Thoracic aorta (tissue), 2 donors: Measurements from ENCODE around the gene DTYMK. TPM values are rescaled to one million over a fixed set of nuclear protein-coding genes. Genes with fewer than 3 reads are reported as not detected.

ENCODE experiments used
- ATAC-seq: fragments of 150-250 bp; one replicate; pipeline ENCODE4 v1.8.0; 2017; ENCODE audit warnings: low read depth; ENCODE audit not compliant: insufficient number of reproducible peaks, low FRiP score
- DNase-seq: peaks from one replicate; pipeline ENCODE4 v3.0.0-alpha.2; 2020; ENCODE audit warnings: low spot score
- H3K27ac ChIP-seq, 2 donors: fragments of 200-600 bp; sonication (generic); 1 replicate in 1 of 2; 2 replicates in 1 of 2; pipeline ENCODE4 v1.5.1; 2016; ENCODE audit warnings: mild to moderate bottlenecking in 2 of 2, moderate library complexity in 2 of 2
- H3K27me3 ChIP-seq: fragments of 200-600 bp; sonication (generic); replicated peaks from 2 replicates; pipeline ENCODE4 v1.6.0; 2016; ENCODE audit warnings: mild to moderate bottlenecking; ENCODE audit not compliant: insufficient read depth
- H3K36me3 ChIP-seq: fragments of 200-600 bp; sonication (generic); one replicate; pipeline ENCODE4 v1.5.1; 2016
- H3K4me1 ChIP-seq, 2 donors: fragments of 200-600 bp; sonication (generic); 1 replicate in 1 of 2; 2 replicates in 1 of 2; pipeline versions ENCODE4 v1.5.1 to v1.6.0; 2016; ENCODE audit warnings: low read depth in 2 of 2, mild to moderate bottlenecking in 1 of 2; ENCODE audit not compliant: control insufficient read depth in 1 of 2
- H3K4me3 ChIP-seq: fragments of 200-600 bp; sonication (generic); 2 replicates; pipeline ENCODE4 v1.5.1; 2016; ENCODE audit warnings: mild to moderate bottlenecking
- H3K9me3 ChIP-seq: fragments of 200-600 bp; sonication (generic); 2 replicates; pipeline ENCODE4 v1.5.1; 2016
- total RNA-seq, 2 donors: library from RNA; depleted of rRNA; stranded (reverse); fragments of >200 nt; gene quantifications; one replicate each; pipeline versions ENCODE4 v1.1.0 to v1.2.3, GENCODE V29; 2016
- TF ChIP-seq, protein P1 (sequence below): fragments of 200-600 bp; sonication (generic); IDR thresholded peaks from one replicate; pipeline ENCODE4 v1.5.1; 2019; ENCODE audit warnings: antibody characterized with exemption

The DTYMK gene
- total RNA-seq, 2 donors from 2014 or later = 6.2 to 6.4 TPM

- ATAC-seq (no peak), DNase-seq (no peak)
- Histone ChIP-seq H3K27ac (no peak overlapping the region), H3K27me3 (no peaks in the 10 kb centered on the region), H3K36me3 (peaks cover 37% of the 10 kb centered on the region), H3K9me3 (no peaks in the 10 kb centered on the region), H3K4me1 (peaks cover 2 to 12% of the 10 kb centered on the region in 2 donors), H3K4me3 (no peak overlapping the region)
- TF ChIP-seq, protein P1, sequence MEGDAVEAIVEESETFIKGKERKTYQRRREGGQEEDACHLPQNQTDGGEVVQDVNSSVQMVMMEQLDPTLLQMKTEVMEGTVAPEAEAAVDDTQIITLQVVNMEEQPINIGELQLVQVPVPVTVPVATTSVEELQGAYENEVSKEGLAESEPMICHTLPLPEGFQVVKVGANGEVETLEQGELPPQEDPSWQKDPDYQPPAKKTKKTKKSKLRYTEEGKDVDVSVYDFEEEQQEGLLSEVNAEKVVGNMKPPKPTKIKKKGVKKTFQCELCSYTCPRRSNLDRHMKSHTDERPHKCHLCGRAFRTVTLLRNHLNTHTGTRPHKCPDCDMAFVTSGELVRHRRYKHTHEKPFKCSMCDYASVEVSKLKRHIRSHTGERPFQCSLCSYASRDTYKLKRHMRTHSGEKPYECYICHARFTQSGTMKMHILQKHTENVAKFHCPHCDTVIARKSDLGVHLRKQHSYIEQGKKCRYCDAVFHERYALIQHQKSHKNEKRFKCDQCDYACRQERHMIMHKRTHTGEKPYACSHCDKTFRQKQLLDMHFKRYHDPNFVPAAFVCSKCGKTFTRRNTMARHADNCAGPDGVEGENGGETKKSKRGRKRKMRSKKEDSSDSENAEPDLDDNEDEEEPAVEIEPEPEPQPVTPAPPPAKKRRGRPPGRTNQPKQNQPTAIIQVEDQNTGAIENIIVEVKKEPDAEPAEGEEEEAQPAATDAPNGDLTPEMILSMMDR = no peak
These were observed 9.9 kb downstream of the DTYMK start for GRCh38 chr2:241676665-241677064.

DNA sequence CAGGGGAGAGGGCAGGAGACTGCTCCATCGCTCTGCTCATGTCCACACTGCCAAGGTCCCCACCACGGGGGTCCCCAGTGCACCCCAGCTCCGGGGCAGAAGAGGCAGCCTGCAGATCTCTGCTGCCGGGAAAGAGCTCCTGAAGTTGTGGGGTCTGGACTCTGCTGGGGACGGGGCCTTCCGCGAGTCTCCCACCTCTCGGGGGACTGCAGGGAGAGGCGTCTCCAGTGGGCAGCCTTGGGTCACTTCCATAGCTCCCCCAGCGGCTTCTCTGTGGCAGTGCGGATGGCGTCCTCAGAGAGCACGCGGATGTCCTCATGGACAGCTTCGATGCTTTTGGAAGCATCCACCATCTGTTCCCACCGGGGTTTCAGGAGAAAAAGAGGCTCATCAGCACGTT, 10.7 kb downstream of the DTYMK start:
- H3K4me1 ChIP-seq = peaks cover 2 to 12% of the 10 kb centered on the region in 2 donors
- TF ChIP-seq, protein P1 = no peak
- ATAC-seq (no peak), DNase-seq (no peak)
- peaks cover 37% of the 10 kb centered on the region for H3K36me3 ChIP-seq
- no peaks in the 10 kb centered on the region for H3K27me3 ChIP-seq
- no peak overlapping the region for H3K4me3 ChIP-seq
- no peak overlapping the region for H3K27ac ChIP-seq
- no peaks in the 10 kb centered on the region for H3K9me3 ChIP-seq

DNA sequence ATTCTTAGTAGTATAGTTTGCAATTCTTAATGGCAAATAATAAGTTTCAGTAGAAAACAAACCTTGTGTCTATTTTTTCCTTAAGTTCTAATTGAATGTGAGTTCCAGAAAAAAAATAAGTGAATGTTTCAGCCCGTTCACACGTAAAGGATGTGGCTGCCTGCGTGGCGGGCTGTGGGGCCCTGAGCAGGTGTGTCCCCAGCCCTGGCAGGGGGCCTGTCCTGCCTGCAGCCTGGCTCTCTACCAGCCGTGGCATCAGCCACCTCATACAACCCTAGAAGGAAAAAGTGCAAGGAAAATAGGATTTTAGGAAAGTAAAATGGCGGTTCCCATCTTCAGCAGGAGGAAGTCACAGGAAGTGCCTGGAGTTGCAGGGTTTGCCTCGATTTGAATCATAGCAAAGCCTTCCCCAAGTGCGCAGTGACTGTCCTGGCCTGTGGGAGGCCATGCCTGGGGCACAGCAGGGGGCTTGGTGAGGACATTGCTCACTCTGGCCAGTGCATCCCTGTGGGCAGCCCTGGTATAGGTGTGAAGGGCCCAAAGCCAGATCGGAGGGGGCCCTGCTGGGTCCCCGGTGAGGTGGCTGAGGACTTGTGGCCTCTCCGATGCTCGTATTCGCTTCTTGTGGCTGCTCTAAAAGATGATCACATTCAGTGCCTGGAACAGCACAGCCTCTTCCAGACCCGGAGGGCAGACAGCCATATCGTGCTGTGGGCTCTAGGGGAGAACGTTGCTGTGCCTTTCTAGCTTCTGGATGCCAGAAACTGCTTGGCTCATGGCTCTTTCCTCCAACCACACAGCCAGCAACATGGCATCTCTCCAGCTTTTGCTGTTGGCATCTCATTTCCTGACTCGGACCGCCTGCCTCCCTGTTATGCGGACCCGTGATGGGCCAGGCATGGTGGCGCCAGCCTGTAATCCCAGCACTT, 12.6 kb downstream of the DTYMK start:
- H3K4me3 ChIP-seq = no peak overlapping the region
- ATAC-seq = no peak
- peak overlapping the region; percentile 6 to 57 for H3K27ac ChIP-seq
- H3K9me3 ChIP-seq = no peaks in the 10 kb centered on the region
- peaks cover 2 to 12% of the 10 kb centered on the region in 2 donors for H3K4me1 ChIP-seq
- no peak for DNase-seq
- peaks cover 42% of the 10 kb centered on the region for H3K36me3 ChIP-seq
- TF ChIP-seq, protein P1 = peak; percentile 12
- H3K27me3 ChIP-seq = no peaks in the 10 kb centered on the region

- Histone ChIP-seq H3K27ac (peak overlapping the region in 1 of 2 donors; percentile 57), H3K4me3 (no peak overlapping the region), H3K9me3 (no peaks in the 10 kb centered on the region), H3K4me1 (peaks cover 2 to 12% of the 10 kb centered on the region in 2 donors), H3K36me3 (peaks cover 49% of the 10 kb centered on the region), H3K27me3 (no peaks in the 10 kb centered on the region)
- ATAC-seq (no peak), DNase-seq (no peak)
- TF ChIP-seq, protein P1 = no peak
These were observed 13.4 kb downstream of the DTYMK start for GRCh38 chr2:241673189-241673663.

- DNase-seq (no peak), ATAC-seq (no peak)
- H3K36me3 ChIP-seq = peaks cover 51% of the 10 kb centered on the region
- H3K4me3 ChIP-seq = no peak overlapping the region
- H3K4me1 ChIP-seq = peaks cover 2 to 12% of the 10 kb centered on the region in 2 donors
- TF ChIP-seq, protein P1 = no peak
- H3K27ac ChIP-seq = no peak overlapping the region
- H3K27me3 ChIP-seq = no peaks in the 10 kb centered on the region
- no peaks in the 10 kb centered on the region for H3K9me3 ChIP-seq
These were observed 14.1 kb downstream of the DTYMK start for GRCh38 chr2:241672243-241673188.
